SH-SY5Y (cell line): ENCODE results near the gene NCKAP5.

Experiments
- GATA2 ChIP-seq: IDR thresholded peaks from 2 replicates; pipeline ENCODE4 v1.6.1; 2011; ENCODE audit warnings: mild to moderate bottlenecking, low read depth, low read length
- GATA3 ChIP-seq: IDR thresholded peaks from 2 replicates; pipeline ENCODE4 v1.6.1; 2011; ENCODE audit warnings: low read depth, mild to moderate bottlenecking, low read length, moderate library complexity

NCKAP5 gene

GRCh38 chr2:132871831-132872230 is 696.4 kb downstream of the NCKAP5 start:
- TF ChIP-seq GATA3 (no peak), GATA2 (0 out of 2 replicates have a peak, but pooled peaks have one; percentile 19)

DNA sequence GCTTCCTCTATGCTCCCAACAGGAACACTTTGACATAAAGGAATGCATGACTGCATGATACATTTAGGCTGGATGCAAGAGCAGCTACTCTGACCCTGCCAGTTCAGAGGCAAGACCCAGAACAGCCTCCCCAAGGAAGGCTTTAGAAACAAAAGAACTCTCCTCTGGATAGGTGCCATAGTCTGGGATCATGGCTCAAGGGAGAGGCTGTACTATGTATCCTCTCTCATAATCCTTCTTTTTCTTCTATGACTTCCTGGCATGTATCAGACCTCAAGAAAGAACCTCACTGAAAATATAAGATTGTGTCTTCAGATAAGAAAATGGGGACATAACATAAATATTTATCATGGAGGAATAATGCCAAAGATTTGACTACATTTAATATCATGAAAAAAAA is 704.3 kb downstream of the NCKAP5 start:
- TF ChIP-seq GATA3 (no peak), GATA2 (no peak)

GRCh38 chr2:132860220-132860619 is 708.0 kb downstream of the NCKAP5 start:
- TF ChIP-seq GATA2 (no peak), GATA3 (no peak)

- TF ChIP-seq GATA3 (no peak), GATA2 (no peak)
These were observed 708.7 kb downstream of the NCKAP5 start for GRCh38 chr2:132859590-132859989.

DNA sequence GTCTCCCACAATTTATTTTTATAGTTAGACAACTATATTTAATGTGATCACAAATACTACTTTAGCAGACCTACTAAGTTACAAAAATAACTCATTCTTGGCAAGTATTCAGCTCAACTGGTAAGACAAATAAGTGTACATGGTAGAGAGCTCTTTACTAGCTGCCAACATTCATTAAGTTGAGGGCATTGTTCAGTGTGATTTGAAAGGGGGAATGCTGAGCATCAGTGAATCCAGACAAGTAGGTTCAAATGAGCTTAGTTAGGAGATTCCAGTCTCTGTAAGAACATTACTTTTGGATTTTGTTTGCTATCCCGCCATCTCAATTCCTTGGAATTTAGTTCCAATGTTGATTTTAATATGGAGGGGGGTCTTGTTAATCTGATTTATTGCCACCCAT is 710.9 kb downstream of the NCKAP5 start:
- no peak for TF ChIP-seq GATA2
- no peak for TF ChIP-seq GATA3

DNA sequence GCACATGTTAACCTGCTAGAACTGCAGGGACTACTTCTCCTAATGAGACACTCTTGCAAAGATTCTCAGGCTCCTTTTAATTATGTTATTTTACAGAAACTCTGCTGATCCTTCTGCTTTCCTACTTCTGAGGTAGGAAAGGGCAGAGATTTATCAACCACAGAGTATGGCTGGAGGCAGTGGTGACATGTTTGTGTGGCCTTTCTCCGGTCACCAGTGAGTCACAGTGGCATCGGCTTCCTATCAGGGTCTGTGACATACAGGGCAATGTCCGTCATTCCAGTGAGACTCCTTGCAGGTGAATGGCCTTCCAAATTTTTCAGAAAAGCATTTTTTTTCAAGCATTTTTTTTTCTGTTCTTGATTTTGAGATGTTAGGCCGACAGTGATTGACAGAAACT is 717.6 kb downstream of the NCKAP5 start:
- TF ChIP-seq GATA3 (no peak), GATA2 (no peak)

- no peak for TF ChIP-seq GATA2
- no peak for TF ChIP-seq GATA3
These were observed 719.1 kb downstream of the NCKAP5 start for GRCh38 chr2:132849118-132849517.

- no peak for TF ChIP-seq GATA3
- no peak for TF ChIP-seq GATA2
These were observed 722.9 kb downstream of the NCKAP5 start for GRCh38 chr2:132845339-132845738.

DNA sequence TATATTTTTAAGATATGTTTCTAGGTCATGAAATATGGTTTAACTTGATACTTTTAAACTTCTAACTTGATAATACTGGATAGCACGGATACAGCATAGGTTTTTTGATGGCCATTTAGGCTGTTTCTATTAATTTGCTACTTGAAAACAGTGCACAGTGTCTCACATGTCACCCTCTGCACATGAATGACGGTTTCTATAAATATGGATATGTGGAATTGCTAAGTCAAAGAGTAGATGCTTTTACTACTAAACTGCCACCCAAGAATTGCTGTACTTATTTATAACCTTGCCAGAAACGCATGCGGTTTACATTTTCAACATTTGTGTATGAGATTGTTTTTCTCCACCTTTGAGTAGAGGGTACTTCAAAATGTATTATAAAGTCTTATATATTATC is 723.7 kb downstream of the NCKAP5 start:
- TF ChIP-seq GATA2 (no peak), GATA3 (no peak)

DNA sequence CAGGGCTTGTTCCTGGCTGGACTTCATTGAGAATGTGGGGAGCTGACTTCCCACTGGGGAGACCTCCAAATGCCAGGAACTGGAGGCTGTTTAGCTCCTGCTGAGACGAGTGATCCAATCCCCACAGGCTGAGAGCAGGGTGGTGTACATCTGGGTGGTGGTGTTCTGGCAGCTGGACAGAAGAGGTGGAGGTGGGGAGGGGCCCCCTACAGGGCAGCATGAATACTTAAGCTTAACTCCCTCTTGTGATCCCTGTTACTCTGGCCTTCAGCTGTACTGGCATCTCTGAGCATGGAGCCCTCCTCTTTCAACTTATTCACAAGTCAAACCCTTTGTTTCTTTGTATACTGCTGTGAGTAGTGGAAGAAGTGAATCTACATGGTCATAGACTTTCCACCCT is 730.5 kb downstream of the NCKAP5 start:
- TF ChIP-seq GATA2 (no peak), GATA3 (no peak)

- no peak for TF ChIP-seq GATA2
- no peak for TF ChIP-seq GATA3
These were observed 737.9 kb downstream of the NCKAP5 start for GRCh38 chr2:132830321-132830827.

DNA sequence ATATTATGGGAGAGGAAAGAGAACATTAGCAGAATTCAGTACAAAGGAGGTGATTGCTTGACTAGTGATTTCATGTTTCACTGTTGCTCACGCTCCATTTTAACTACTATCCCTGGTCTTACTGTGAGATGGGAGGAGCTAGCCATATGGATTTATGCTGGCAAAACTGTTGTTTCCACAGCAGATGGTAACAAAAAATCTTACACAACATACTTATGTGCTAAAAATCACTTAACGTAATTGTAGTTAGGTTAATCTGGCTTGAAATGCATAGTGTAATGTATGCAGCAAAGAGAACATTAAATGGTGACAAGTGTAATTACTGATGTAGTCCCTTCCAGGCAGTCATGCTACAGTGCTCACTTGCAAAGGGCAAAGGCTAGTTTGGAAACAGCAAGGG is 742.7 kb downstream of the NCKAP5 start:
- TF ChIP-seq GATA3 = no peak
- no peak for TF ChIP-seq GATA2

GRCh38 chr2:132824716-132825115 is 743.5 kb downstream of the NCKAP5 start:
- TF ChIP-seq GATA2 (no peak), GATA3 (no peak)

GRCh38 chr2:132816234-132816633 is 752.0 kb downstream of the NCKAP5 start:
- TF ChIP-seq GATA3 (no peak), GATA2 (no peak)

GRCh38 chr2:132815516-132815915 is 752.7 kb downstream of the NCKAP5 start:
- TF ChIP-seq GATA3 (no peak), GATA2 (no peak)

DNA sequence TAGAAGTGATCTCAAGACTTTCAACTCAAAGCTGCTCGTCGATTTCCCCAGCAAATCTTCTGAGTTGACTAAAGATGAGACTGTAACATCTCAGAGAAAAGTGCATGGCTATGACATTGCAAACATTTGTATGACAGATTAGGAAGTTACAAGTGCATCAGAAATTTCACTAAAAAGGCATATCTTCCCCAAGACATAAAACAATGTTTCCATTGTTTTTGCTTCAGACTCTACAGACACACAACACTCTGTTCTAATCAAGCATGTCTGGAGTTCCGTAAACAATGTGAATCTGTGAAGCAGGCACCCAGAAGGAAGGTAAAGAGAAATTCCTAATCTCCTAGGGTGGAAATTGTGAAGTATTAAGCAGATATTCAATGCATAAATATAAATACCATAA is 753.6 kb downstream of the NCKAP5 start:
- TF ChIP-seq GATA3 (no peak), GATA2 (no peak)

GRCh38 chr2:132813422-132813821 is 754.8 kb downstream of the NCKAP5 start:
- TF ChIP-seq GATA3 (no peak), GATA2 (no peak)
